Stomach (tissue), 4 donors: ENCODE data around the gene DFFB.

ENCODE experiments used
- POLR2A ChIP-seq, 4 donors: fragments of 450-650 bp; IDR thresholded peaks; one replicate each; pipeline ENCODE4 v1.6.1; 2016; ENCODE audit warnings: antibody characterized with exemption in 4 of 4, control low read depth in 2 of 4, mild to moderate bottlenecking in 1 of 4, moderate library complexity in 1 of 4
- TF ChIP-seq, protein P1 (sequence below), 7 experiments: fragments of 450-650 bp in 4 of 7; fragments of 200-600 bp in 3 of 7; sonication (generic) in 3 of 7; IDR thresholded peaks; one replicate each; pipeline ENCODE4 v1.5.1; 2016 to 2019; ENCODE audit warnings: antibody characterized with exemption in 7 of 7, control low read depth in 2 of 7, mild to moderate bottlenecking in 1 of 7

DNA sequence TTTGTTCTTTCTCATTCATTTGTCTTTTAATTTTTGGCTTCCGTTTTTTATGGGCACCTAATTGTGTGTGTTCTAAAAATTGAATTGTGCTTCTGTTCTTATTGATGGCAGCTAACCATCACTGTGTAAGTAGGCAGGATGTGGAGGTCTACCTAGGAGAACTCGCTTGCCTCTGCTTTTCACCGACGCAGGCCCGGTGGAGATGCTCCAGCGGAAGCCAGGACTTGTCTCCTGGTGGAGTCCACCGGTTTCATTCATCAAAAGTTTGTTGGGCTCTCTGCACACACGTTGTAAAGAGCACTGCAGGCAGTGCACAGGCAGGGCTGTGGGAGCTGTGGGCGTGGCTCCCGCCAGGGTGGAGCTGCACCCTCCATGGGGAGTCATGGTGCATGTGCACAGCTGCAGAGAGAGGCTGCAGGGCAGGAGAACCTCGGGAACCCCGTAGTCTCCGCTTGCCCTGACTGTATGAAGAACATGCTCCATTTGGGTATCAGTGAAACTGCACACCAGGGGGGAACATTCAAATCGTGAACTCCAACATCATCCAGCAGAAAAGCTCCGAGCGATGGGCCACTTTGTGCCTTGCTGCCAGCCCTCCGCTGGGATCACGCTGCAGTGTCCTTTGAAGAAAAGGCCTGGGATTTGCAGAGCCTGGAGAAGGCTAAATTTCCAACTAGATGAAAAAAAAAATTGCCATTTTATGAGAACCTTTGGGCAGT lies 48.8 kb downstream of the DFFB start:
- TF ChIP-seq, protein P1, sequence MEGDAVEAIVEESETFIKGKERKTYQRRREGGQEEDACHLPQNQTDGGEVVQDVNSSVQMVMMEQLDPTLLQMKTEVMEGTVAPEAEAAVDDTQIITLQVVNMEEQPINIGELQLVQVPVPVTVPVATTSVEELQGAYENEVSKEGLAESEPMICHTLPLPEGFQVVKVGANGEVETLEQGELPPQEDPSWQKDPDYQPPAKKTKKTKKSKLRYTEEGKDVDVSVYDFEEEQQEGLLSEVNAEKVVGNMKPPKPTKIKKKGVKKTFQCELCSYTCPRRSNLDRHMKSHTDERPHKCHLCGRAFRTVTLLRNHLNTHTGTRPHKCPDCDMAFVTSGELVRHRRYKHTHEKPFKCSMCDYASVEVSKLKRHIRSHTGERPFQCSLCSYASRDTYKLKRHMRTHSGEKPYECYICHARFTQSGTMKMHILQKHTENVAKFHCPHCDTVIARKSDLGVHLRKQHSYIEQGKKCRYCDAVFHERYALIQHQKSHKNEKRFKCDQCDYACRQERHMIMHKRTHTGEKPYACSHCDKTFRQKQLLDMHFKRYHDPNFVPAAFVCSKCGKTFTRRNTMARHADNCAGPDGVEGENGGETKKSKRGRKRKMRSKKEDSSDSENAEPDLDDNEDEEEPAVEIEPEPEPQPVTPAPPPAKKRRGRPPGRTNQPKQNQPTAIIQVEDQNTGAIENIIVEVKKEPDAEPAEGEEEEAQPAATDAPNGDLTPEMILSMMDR (IDR thresholded peaks at IDR 0.05), result no peak
- no peak for TF ChIP-seq POLR2A (IDR thresholded peaks at IDR 0.05)
